CD4-positive, alpha-beta T cell treated with Interleukin-12 subunit alpha and Interleukin-12 subunit beta, for 1 hour (primary cell): Measurements from ENCODE around the gene BRMS1L.
A peak's percentile ranks its signal among the peaks of the same experiment; 100 is the strongest.
"Not testable (repeated sequence)": the region's sequence is repeated elsewhere in the genome, so short reads cannot be mapped to it uniquely, and the experiment has no call there.

Experiments used
- DNase-seq: peaks from one replicate; pipeline ENCODE4 v3.0.0-alpha.2; 2020

BRMS1L gene

GRCh38 chr14:35826218-35826951 lies at the start of gene BRMS1L:
BRMS1L (plus strand) TSS chr14:35826338; CDS start chr14:35826517, 179 bp downstream.
- DNase-seq = peak; percentile 97

GRCh38 chr14:35776823-35777222 lies 49.3 kb upstream of the BRMS1L start:
- DNase-seq = no peak

GRCh38 chr14:35777550-35777949 lies 48.6 kb upstream of the BRMS1L start:
- DNase-seq = not testable (repeated sequence)

GRCh38 chr14:35779368-35779767 lies 46.8 kb upstream of the BRMS1L start:
- DNase-seq = no peak

- no peak for DNase-seq
These were observed 42.4 kb upstream of the BRMS1L start for GRCh38 chr14:35783699-35784098.

- DNase-seq = no peak
These were observed 39.3 kb upstream of the BRMS1L start for GRCh38 chr14:35786856-35787255.

- peak; percentile 8 for DNase-seq
These were observed 36.5 kb upstream of the BRMS1L start for GRCh38 chr14:35789651-35790050.

- DNase-seq = no peak
These were observed 28.3 kb upstream of the BRMS1L start for GRCh38 chr14:35797796-35798195.

GRCh38 chr14:35806006-35806907 lies 19.9 kb upstream of the BRMS1L start:
- DNase-seq = no peak

- no peak for DNase-seq
These were observed 18.8 kb upstream of the BRMS1L start for GRCh38 chr14:35807131-35807961.

- DNase-seq = peak; percentile 32
These were observed 18.0 kb upstream of the BRMS1L start for GRCh38 chr14:35808076-35808637.

- DNase-seq = peak; percentile 97
These were observed 17.2 kb upstream of the BRMS1L start, which contains the start of gene RALGAPA1 for GRCh38 chr14:35808638-35809563. RALGAPA1 (minus strand) TSS chr14:35809295; CDS start chr14:35808835, 460 bp downstream.

- DNase-seq = no peak
These were observed 16.5 kb upstream of the BRMS1L start for GRCh38 chr14:35809597-35809996.

- no peak for DNase-seq
These were observed 15.2 kb upstream of the BRMS1L start for GRCh38 chr14:35810963-35811362.

GRCh38 chr14:35814371-35815005 lies 11.7 kb upstream of the BRMS1L start:
- peak; percentile 85 for DNase-seq

- DNase-seq = peak; percentile 33
These were observed 7.6 kb upstream of the BRMS1L start for GRCh38 chr14:35818346-35819115.

- DNase-seq = no peak
These were observed 6.3 kb upstream of the BRMS1L start for GRCh38 chr14:35819591-35820540.

GRCh38 chr14:35821564-35822411 lies 4.3 kb upstream of the BRMS1L start:
- peak; percentile 44 for DNase-seq
